GM12875 (cell line): Measurements from ENCODE around the gene CDC34.

Experiments used
- H3K4me3 ChIP-seq: one replicate; pipeline ENCODE4 v1.5.1; 2011; ENCODE audit warnings: low read depth, low read length, control low read depth
- CTCF ChIP-seq: IDR thresholded peaks from 2 replicates; pipeline ENCODE4 v1.5.1; 2011; ENCODE audit warnings: low read depth, mild to moderate bottlenecking, control low read depth, inconsistent platforms, low read length, moderate library complexity, borderline replicate concordance; ENCODE audit not compliant: insufficient read depth

The CDC34 gene

GRCh38 chr19:536031-536880, 4.7 kb downstream of the CDC34 start:
- no peak for TF ChIP-seq CTCF
- no peak overlapping the region for H3K4me3 ChIP-seq

GRCh38 chr19:536881-537404, 5.4 kb downstream of the CDC34 start:
- no peak overlapping the region for H3K4me3 ChIP-seq

GRCh38 chr19:538641-539428, 7.3 kb downstream of the CDC34 start:
- no peak for TF ChIP-seq CTCF
- no peak overlapping the region for H3K4me3 ChIP-seq

More at GRCh38 chr19:536881-537404, 5.4 kb downstream of the CDC34 start:
- no peak for TF ChIP-seq CTCF

- TF ChIP-seq CTCF = no peak
- no peak overlapping the region for H3K4me3 ChIP-seq
Observed at GRCh38 chr19:539429-540030, 8.0 kb downstream of the CDC34 start.

- no peak overlapping the region for H3K4me3 ChIP-seq
- TF ChIP-seq CTCF = no peak
Observed at GRCh38 chr19:540867-541637, 9.5 kb downstream of the CDC34 start.

GRCh38 chr19:541699-542098, 10.1 kb downstream of the CDC34 start:
- TF ChIP-seq CTCF = no peak
- no peak overlapping the region for H3K4me3 ChIP-seq
